B cell (primary cell): ENCODE measurements around the gene ZNF302.

Source experiments
- EZH2 ChIP-seq: IDR thresholded peaks from 2 replicates; pipeline ENCODE4 v1.6.1; 2012; ENCODE audit warnings: borderline replicate concordance, low read depth, mild to moderate bottlenecking, moderate library complexity, low read length; ENCODE audit not compliant: insufficient read depth, poor library complexity, severe bottlenecking
- TF ChIP-seq, protein P1 (sequence below): fragments of 200-600 bp; IDR thresholded peaks from one replicate; pipeline ENCODE4 v1.8.0; 2022; ENCODE audit warnings: antibody characterized with exemption, mild to moderate bottlenecking

DNA sequence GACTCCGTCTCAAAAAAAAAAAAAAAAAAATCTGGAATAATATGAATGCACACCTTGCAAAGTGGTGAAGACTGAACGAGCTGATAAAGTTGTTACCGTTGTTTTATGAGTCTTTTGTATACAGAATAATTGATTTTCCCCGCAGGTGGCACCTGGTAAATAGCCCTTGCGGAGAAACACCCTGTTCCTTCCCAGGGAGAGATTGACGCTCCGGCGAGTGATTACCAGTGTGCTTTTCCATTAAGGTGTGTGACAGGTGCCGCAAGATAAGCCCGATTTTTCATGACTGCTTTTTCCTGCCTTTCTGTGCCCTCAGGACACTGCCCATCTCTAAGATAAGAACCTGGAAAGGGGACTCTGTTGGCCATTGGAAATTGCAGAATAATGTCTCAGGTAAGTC, 943 bp downstream of the ZNF302 start:
- TF ChIP-seq, protein P1, sequence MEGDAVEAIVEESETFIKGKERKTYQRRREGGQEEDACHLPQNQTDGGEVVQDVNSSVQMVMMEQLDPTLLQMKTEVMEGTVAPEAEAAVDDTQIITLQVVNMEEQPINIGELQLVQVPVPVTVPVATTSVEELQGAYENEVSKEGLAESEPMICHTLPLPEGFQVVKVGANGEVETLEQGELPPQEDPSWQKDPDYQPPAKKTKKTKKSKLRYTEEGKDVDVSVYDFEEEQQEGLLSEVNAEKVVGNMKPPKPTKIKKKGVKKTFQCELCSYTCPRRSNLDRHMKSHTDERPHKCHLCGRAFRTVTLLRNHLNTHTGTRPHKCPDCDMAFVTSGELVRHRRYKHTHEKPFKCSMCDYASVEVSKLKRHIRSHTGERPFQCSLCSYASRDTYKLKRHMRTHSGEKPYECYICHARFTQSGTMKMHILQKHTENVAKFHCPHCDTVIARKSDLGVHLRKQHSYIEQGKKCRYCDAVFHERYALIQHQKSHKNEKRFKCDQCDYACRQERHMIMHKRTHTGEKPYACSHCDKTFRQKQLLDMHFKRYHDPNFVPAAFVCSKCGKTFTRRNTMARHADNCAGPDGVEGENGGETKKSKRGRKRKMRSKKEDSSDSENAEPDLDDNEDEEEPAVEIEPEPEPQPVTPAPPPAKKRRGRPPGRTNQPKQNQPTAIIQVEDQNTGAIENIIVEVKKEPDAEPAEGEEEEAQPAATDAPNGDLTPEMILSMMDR = no peak
- no peak for TF ChIP-seq EZH2
